Measurements from ENCODE around the gene RFX8. TPM values are rescaled to one million over a fixed set of nuclear protein-coding genes. Genes with fewer than 3 reads are reported as not detected.

The RFX8 gene
- total and polyA plus RNA-seq, 9 of the 15 experiments (the other 6 are each of a cell fraction or from before 2014, with no cell fraction given): not detected

- no peaks in the 10 kb centered on the region for H3K4me1 ChIP-seq (replicated peaks in 1 of 2; ENCODE audit: control insufficient read depth in 2 of 2, insufficient read depth in 2 of 2, low read length in 2 of 2)
- ChIA-PET CTCF (ENCODE audit: low intra/inter-chr PET ratio) (no interaction called here), POLR2A (interaction anchor here (0.5 to 1.1 kb wide), 2 partner anchors 14 to 870 kb away, joined by 3 to 4 read pairs; no protein-coding TSS in a partner anchor)
- in situ Hi-C loops (cut with MboI): no loop called here
- H4K20me1 ChIP-seq (replicated peaks; ENCODE audit: control insufficient read depth, insufficient read depth, low read length): peaks cover 7% of the 10 kb centered on the region; the same call in 1 of the 2 replicates
- ATAC-seq (no peak), DNase-seq (ENCODE audit: extremely low read depth in 1 of 4, low spot score in 3 of 4) (no peak), FAIRE-seq (no peak)
- peaks cover 37 to 73% of the 10 kb centered on the region in 2 experiments for H3K27me3 ChIP-seq (ENCODE audit: control insufficient read depth in 2 of 2, insufficient read depth in 2 of 2, low read length in 2 of 2)
- H3K9me3 ChIP-seq (replicated peaks; ENCODE audit: control insufficient read depth, insufficient read depth, low read depth, low read length): no peaks in the 10 kb centered on the region
- no peak overlapping the region for H3K4me3 ChIP-seq
- H3K9me1 ChIP-seq (ENCODE audit: control insufficient read depth, insufficient read depth, low read length): no peaks in the 10 kb centered on the region
- H3K36me3 ChIP-seq (ENCODE audit: control insufficient read depth, insufficient read depth, low read length): no peaks in the 10 kb centered on the region
- H3K27ac ChIP-seq (ENCODE audit: extremely low read depth, low read depth, low read length): no peak overlapping the region
- BruUV-seq (replicated peaks): no TSS peak
- TF ChIP-seq DDX20 (tag; IDR thresholded peaks at IDR 0.05; ENCODE audit: low read depth): no peak
- TF ChIP-seq ZBTB26 (CRISPR knock-in tag; IDR thresholded peaks at IDR 0.05): no peak
- TF ChIP-seq FOS (IDR thresholded peaks at IDR 0.05; ENCODE audit: extremely low read depth, insufficient read length): no peak
- TF ChIP-seq SP1 (CRISPR knock-in tag; IDR thresholded peaks at IDR 0.05): no peak
- TF ChIP-seq HNRNPLL (IDR thresholded peaks at IDR 0.05; ENCODE audit: low read depth, low read length, poor library complexity, severe bottlenecking): no peak
- no peak for TF ChIP-seq ATF6 (CRISPR knock-in tag; IDR thresholded peaks at IDR 0.05)
- H2AFZ ChIP-seq (ENCODE audit: low read depth, low read length): no peak overlapping the region
- H3K4me2 ChIP-seq (ENCODE audit: insufficient read depth, low read length): no peak overlapping the region
- H3K9ac ChIP-seq (ENCODE audit: insufficient read depth in 1 of 2, low read depth in 2 of 2, low read length in 2 of 2): no peak overlapping the region
- no peaks in the 10 kb centered on the region for H3K79me2 ChIP-seq (ENCODE audit: control insufficient read depth, insufficient read depth, low read length)
- intact Hi-C loops (cut with micrococcal nuclease): loop anchor here (10.0 kb wide), 1 partner anchor 368 kb away; no protein-coding TSS in a partner anchor
- WGBS (ENCODE audit: insufficient coverage, low coverage, missing lambda C conversion rate): 2% methylated on average over 6 of the region's 6 CpGs
Observed at GRCh38 chr2:101402630-101403029, 72.3 kb downstream of the RFX8 start.

Measured in K562 (cell line).